Stimulated activated naive B cell treated with anti-CD40 and anti-IgM and Interleukin-4, amounts not matched to agents 10 μg/mL and 1 μg/mL and 100 μg/mL, for 72 hours (primary cell): ENCODE results near the gene ATG13.
"Not testable (repeated sequence)": the region's sequence is repeated elsewhere in the genome, so short reads cannot be mapped to it uniquely, and the experiment has no call there.

Experiments
- ATAC-seq, 2 donors: fragments of 150-1000 bp; cut with Tn5 transposase; replicated peaks; 2 replicates each; pipeline ENCODE4 v1.10.0; 2021; ENCODE audit warnings: moderate library complexity in 1 of 2
- DNase-seq: peaks from one replicate; pipeline ENCODE4 v3.0.0; 2021
- H3K27ac Mint-ChIP-seq: one replicate; pipeline ENCODE4 v1.8.0; 2022; ENCODE audit warnings: mild to moderate bottlenecking, mixed read lengths
- H3K27me3 Mint-ChIP-seq, 2 donors: one replicate each; pipeline ENCODE4 v1.8.0; 2022; ENCODE audit warnings: mixed read lengths in 2 of 2
- H3K36me3 Mint-ChIP-seq, 2 donors: one replicate each; pipeline ENCODE4 v1.8.0; 2022; ENCODE audit warnings: mixed read lengths in 2 of 2, mild to moderate bottlenecking in 1 of 2
- H3K4me1 Mint-ChIP-seq, 2 donors: one replicate each; pipeline ENCODE4 v1.8.0; 2022; ENCODE audit warnings: mixed read lengths in 2 of 2, mild to moderate bottlenecking in 1 of 2
- H3K4me3 Mint-ChIP-seq, 2 donors: one replicate each; pipeline ENCODE4 v1.8.0; 2022; ENCODE audit warnings: mild to moderate bottlenecking in 2 of 2, mixed read lengths in 2 of 2, moderate library complexity in 1 of 2
- H3K9me3 Mint-ChIP-seq, 2 donors: one replicate each; pipeline ENCODE4 v1.8.0; 2022; ENCODE audit warnings: mixed read lengths in 2 of 2, mild to moderate bottlenecking in 1 of 2

The ATG13 gene

GRCh38 chr11:46670521-46670920, 53.2 kb downstream of the ATG13 start:
- not testable (repeated sequence) for DNase-seq, ATAC-seq, H3K9me3 Mint-ChIP-seq, H3K27me3 Mint-ChIP-seq, H3K4me3 Mint-ChIP-seq
- H3K36me3 Mint-ChIP-seq: peaks cover 26 to 40% of the 10 kb centered on the region in 2 donors
- H3K27ac Mint-ChIP-seq: peak overlapping the region; percentile 37
- peaks cover 9 to 15% of the 10 kb centered on the region in 2 donors for H3K4me1 Mint-ChIP-seq

DNA sequence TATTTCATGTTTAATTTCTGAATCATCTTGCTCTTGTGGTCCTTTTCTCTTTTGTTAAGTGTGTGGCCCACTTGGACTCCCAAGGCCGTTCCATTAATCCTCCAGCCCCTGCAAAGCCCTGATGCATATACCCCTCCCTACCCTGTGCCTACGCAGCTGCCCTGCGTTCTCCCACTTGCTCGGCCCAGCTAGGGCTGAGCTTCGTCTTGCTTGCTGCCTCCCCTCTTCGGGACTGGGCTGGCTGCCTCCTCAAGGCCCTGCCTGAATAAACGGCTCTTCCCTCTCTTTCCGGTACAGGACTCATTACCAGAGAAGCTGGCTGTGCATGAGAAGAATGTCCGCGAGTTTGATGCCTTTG, 54.6 kb downstream of the ATG13 start:
- H3K4me1 Mint-ChIP-seq: peaks cover 17 to 23% of the 10 kb centered on the region in 2 donors
- H3K27ac Mint-ChIP-seq: no peak overlapping the region
- H3K36me3 Mint-ChIP-seq: peaks cover 26 to 40% of the 10 kb centered on the region in 2 donors
- H3K27me3 Mint-ChIP-seq: no peaks in the 10 kb centered on the region
- H3K9me3 Mint-ChIP-seq: no peaks in the 10 kb centered on the region
- H3K4me3 Mint-ChIP-seq: no peak overlapping the region
- ATAC-seq (no peak), DNase-seq (no peak)

- no peaks in the 10 kb centered on the region for H3K27me3 Mint-ChIP-seq
- ATAC-seq (no peak), DNase-seq (no peak)
- H3K9me3 Mint-ChIP-seq: no peaks in the 10 kb centered on the region
- no peak overlapping the region for H3K27ac Mint-ChIP-seq
- H3K4me3 Mint-ChIP-seq: no peak overlapping the region
- H3K36me3 Mint-ChIP-seq: peaks cover 29 to 40% of the 10 kb centered on the region in 2 donors
- H3K4me1 Mint-ChIP-seq: peaks cover 22 to 28% of the 10 kb centered on the region in 2 donors
These were observed 55.1 kb downstream of the ATG13 start for GRCh38 chr11:46672381-46672839.

DNA sequence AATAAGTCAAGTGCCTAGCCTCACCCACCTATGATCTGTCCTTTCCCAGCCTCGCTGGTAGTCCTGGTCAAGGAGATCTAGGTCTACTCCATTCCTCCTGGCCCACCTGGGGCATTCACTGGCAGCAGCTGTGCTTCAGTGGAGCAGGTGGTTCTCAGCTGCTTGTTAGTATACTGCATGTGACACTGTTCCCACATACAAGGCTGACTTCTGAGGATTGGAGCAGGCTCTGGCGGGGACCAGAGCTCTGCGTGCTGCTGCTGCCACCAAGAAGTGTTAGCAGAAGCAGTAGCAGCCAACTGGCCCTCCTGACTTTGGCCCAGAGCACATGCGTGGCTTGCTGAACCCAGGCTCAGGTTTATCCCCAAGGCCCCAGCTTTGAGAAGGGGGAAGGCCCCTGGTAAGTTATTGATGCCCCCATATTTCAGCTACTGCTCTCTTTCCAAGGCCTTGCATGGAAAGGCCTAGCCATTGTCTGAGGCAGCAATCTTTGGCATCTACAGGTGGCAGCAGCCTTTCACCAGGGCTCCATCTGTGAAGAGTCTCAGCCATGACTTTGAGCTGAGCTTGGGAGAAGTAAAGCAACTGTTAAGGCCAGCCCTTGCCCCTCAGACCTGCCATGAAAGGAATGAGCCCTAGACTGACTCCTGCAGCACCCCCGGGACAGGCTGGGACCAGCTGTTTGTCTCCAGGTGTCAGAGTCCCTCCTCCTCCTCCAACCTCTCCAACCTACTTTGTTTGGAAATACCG, 56.5 kb downstream of the ATG13 start:
- ATAC-seq: no peak
- H3K27ac Mint-ChIP-seq: peak overlapping the region; percentile 92
- H3K4me3 Mint-ChIP-seq: no peak overlapping the region
- peaks cover 26 to 30% of the 10 kb centered on the region in 2 donors for H3K4me1 Mint-ChIP-seq
- no peaks in the 10 kb centered on the region for H3K27me3 Mint-ChIP-seq
- no peaks in the 10 kb centered on the region for H3K9me3 Mint-ChIP-seq
- DNase-seq: no peak
- H3K36me3 Mint-ChIP-seq: peaks cover 34 to 49% of the 10 kb centered on the region in 2 donors

DNA sequence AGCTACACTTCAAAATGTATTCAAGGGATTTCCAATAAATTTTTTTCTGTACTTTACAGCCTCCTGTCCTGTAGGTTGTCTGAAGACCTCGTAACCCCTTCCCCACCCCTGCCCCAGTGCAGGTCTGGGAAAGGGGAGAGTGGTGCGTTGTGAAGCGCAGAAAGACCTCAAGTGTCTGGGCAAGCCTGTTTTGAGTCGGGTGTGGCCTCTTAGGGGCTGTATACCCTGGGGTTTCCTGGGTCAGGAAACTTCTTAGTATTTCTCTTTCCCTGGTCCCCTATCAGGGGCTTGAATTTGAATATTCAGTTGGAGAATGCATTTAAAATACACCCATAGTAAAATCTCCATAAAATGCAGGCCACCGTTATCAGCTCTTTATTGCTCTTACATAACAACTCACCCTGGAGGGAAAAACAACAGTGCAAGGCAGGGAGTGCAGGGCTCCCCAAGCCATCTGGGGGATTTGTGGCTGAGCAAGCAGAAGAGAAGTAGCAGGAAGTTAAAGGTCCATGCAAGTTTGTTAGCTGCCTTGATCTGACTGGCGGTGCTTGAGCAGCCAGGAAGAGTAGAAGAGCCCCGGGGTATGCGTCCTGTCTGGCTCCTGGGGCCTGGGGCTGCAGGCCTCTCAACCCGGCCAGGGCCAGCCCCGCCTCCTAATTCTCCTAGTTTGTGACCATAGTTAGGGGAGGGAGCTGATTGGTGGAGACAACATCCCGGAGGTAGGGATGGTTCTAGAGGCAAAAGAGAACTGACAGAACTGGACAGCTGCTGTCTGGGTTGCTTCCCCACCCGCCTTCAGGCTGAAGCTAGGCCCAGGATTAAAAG, 57.3 kb downstream of the ATG13 start:
- Mint-ChIP-seq H3K27ac (peak overlapping the region; percentile 92), H3K4me1 (peaks cover 26 to 30% of the 10 kb centered on the region in 2 donors), H3K36me3 (peaks cover 32 to 48% of the 10 kb centered on the region in 2 donors), H3K4me3 (no peak overlapping the region), H3K9me3 (no peaks in the 10 kb centered on the region), H3K27me3 (no peaks in the 10 kb centered on the region)
- DNase-seq (no peak), ATAC-seq (peak; percentile 40 to 51)

- Mint-ChIP-seq H3K9me3 (no peaks in the 10 kb centered on the region), H3K27ac (peak overlapping the region; percentile 92), H3K4me1 (peaks cover 26 to 30% of the 10 kb centered on the region in 2 donors), H3K36me3 (peaks cover 29 to 45% of the 10 kb centered on the region in 2 donors), H3K4me3 (no peak overlapping the region), H3K27me3 (no peaks in the 10 kb centered on the region)
- no peak for DNase-seq
- peak; percentile 15 to 24 for ATAC-seq
These were observed 58.0 kb downstream of the ATG13 start for GRCh38 chr11:46675288-46675851.

DNA sequence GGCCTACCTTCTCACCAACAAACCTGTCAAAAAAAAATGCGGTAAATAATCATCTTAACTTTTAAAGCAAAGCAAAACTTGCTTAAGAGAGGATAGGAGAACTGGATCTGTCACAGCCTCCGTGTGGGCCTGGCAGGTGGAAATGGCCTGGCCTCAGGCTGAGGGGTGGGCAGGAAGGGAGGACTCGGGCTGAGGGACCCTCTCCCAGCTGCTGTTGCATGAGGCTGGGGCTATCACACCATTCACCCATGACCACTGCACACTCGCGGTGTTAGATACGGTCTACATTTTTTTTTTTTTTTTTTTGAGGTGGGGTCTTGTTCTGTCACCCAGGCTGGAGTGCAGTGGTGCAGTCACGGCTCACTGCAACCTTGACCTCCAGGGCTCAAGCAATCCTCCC, 58.6 kb downstream of the ATG13 start:
- ATAC-seq (no peak), DNase-seq (no peak)
- Mint-ChIP-seq H3K36me3 (peaks cover 35 to 49% of the 10 kb centered on the region in 2 donors), H3K9me3 (no peaks in the 10 kb centered on the region), H3K27ac (peak overlapping the region; percentile 25), H3K4me3 (no peak overlapping the region), H3K4me1 (peaks cover 26 to 30% of the 10 kb centered on the region in 2 donors), H3K27me3 (no peaks in the 10 kb centered on the region)

- peaks cover 26 to 30% of the 10 kb centered on the region in 2 donors for H3K4me1 Mint-ChIP-seq
- ATAC-seq (peak in 1 of 2 donors; percentile 33), DNase-seq (no peak)
- H3K27ac Mint-ChIP-seq: peak overlapping the region; percentile 84
- H3K36me3 Mint-ChIP-seq: peaks cover 41 to 51% of the 10 kb centered on the region in 2 donors
- H3K4me3 Mint-ChIP-seq: no peak overlapping the region
- H3K27me3 Mint-ChIP-seq: no peaks in the 10 kb centered on the region
- H3K9me3 Mint-ChIP-seq: no peaks in the 10 kb centered on the region
These were observed 59.2 kb downstream of the ATG13 start for GRCh38 chr11:46676436-46677158.

DNA sequence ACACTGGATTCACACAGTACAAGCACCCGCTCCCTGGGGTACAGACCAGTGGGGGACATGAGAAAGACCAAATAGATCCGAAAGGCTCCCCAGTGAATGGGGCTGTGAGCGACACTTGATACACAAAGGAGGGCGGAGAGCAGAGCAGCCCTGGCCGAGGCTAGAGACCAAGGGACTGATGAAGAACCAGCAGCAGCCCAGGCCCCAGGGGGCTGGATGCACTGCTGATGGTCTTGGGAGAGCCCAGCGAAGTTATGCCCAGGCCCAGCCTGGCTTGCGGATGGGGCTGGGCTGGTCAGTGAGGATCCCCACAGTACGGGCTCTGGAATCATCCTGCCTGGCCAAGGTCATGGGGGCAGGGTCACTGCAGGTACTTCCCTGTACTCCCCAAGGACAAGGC, 59.8 kb downstream of the ATG13 start:
- DNase-seq: no peak
- Mint-ChIP-seq H3K9me3 (no peaks in the 10 kb centered on the region), H3K4me3 (no peak overlapping the region), H3K27me3 (no peaks in the 10 kb centered on the region), H3K27ac (peak overlapping the region; percentile 84), H3K4me1 (peaks cover 26 to 30% of the 10 kb centered on the region in 2 donors), H3K36me3 (peaks cover 36 to 47% of the 10 kb centered on the region in 2 donors)
- no peak for ATAC-seq

DNA sequence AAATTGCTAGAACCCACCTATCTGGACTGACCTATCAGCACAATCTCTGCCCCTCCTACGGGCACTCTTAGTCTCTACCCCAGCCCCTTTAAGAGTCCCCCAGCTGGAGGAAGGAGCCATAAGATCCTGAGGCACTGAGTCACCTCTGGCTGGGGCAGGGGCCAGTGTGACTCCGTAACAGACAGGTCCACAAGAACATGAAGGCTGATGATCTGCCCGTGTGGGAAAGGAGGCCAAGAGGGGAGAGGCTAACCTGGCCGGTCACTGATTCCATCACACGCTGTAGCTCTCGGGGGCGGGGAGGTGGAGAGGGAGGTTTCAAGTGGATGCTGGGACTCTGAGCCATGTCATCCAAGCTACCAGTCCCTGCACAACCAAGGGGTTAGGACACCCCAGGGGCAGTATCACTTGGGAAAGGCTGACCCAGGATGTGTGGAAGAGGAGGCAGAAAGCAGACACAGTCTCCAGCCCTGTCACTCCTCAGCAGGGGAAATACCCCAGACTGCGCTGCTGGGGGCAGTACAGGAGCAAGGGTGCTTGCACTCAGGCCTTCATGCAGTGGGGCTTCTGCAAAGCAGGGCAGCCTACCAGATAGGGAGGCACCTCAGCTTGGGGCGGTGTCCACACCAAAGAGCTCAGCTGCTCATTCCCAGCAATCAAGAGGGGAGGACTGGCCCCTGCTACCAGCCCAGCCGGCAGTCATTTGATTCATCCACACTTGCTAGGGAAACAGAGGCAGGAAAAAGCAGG, 60.8 kb downstream of the ATG13 start:
- Mint-ChIP-seq H3K27ac (peak overlapping the region; percentile 67), H3K4me1 (peaks cover 26 to 30% of the 10 kb centered on the region in 2 donors), H3K27me3 (no peaks in the 10 kb centered on the region), H3K36me3 (peaks cover 32 to 40% of the 10 kb centered on the region in 2 donors), H3K9me3 (no peaks in the 10 kb centered on the region), H3K4me3 (no peak overlapping the region)
- ATAC-seq (no peak), DNase-seq (no peak)

DNA sequence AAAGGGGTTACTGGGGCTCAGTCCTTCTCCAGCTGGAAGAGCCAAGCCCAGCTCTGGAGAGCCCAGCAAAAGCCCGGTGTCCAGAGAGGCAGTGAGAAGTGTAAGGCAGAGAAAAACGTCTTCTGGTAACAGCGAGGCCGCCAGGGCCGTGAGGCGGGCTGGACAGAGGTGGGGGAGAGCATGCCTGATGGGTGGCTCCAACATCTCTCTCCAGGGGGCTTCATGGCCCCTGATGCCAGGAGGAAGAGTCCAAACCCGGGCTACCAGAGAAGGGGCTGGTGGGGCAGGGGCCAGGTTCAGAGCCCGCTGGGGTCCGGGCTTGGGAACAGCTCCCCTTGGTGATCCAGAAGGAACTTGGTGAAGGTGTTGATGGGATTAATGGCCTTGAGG, 61.4 kb downstream of the ATG13 start:
- H3K27ac Mint-ChIP-seq: no peak overlapping the region
- H3K4me3 Mint-ChIP-seq: no peak overlapping the region
- DNase-seq: no peak
- no peaks in the 10 kb centered on the region for H3K27me3 Mint-ChIP-seq
- no peak for ATAC-seq
- H3K4me1 Mint-ChIP-seq: peaks cover 26 to 30% of the 10 kb centered on the region in 2 donors
- H3K36me3 Mint-ChIP-seq: peaks cover 32 to 40% of the 10 kb centered on the region in 2 donors
- no peaks in the 10 kb centered on the region for H3K9me3 Mint-ChIP-seq

- Mint-ChIP-seq H3K27me3 (no peaks in the 10 kb centered on the region), H3K9me3 (no peaks in the 10 kb centered on the region), H3K27ac (no peak overlapping the region), H3K36me3 (peaks cover 33 to 42% of the 10 kb centered on the region in 2 donors), H3K4me3 (no peak overlapping the region), H3K4me1 (peaks cover 24 to 25% of the 10 kb centered on the region in 2 donors)
- DNase-seq (no peak), ATAC-seq (no peak)
These were observed 62.1 kb downstream of the ATG13 start for GRCh38 chr11:46679241-46680163.
